Umbilical cord (tissue), 2 donors: ENCODE data around the gene CASTOR2. TPM values are rescaled to one million over a fixed set of nuclear protein-coding genes. Genes with fewer than 3 reads are reported as not detected.
"Not testable (repeated sequence)": the region's sequence is repeated elsewhere in the genome, so short reads cannot be mapped to it uniquely, and the experiment has no call there.

Experiments used
- DNase-seq: peaks from one replicate; pipeline ENCODE4 v3.0.0-alpha.2; 2015; ENCODE audit warnings: low spot score
- total RNA-seq: library from RNA; depleted of rRNA; stranded (reverse); fragments of >200 nt; gene quantifications from one replicate; pipeline ENCODE4 v1.2.3, GENCODE V29; 2014; ENCODE audit warnings: low replicate concordance; ENCODE audit not compliant: insufficient read depth

Gene CASTOR2
- total RNA-seq, 1 donor from 2014 or later: 5.8 TPM

- DNase-seq: no peak
Measured at GRCh38 chr7:75050501-75050900, 86.0 kb downstream of the CASTOR2 start.

- DNase-seq: no peak
Measured at GRCh38 chr7:75054744-75055143, 90.2 kb downstream of the CASTOR2 start.

DNA sequence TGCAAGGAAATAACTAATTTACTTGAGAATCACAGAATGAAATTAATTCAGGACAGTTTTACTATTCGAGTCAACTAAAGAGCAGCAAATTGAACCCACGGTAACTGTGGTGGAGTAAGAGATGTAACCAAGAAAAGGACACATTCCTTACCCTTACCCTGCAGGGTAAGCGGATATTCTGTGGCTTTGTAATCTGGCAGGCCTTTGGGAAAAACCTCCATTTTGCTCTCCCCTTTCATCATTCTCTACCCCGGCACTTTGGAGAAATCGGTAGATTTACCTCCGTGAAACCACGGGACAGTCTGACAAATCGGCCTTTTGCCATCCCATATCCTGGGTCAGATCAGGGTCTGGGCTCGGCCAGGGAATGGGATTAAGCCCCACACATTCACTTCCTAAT lies 90.7 kb downstream of the CASTOR2 start:
- no peak for DNase-seq

DNA sequence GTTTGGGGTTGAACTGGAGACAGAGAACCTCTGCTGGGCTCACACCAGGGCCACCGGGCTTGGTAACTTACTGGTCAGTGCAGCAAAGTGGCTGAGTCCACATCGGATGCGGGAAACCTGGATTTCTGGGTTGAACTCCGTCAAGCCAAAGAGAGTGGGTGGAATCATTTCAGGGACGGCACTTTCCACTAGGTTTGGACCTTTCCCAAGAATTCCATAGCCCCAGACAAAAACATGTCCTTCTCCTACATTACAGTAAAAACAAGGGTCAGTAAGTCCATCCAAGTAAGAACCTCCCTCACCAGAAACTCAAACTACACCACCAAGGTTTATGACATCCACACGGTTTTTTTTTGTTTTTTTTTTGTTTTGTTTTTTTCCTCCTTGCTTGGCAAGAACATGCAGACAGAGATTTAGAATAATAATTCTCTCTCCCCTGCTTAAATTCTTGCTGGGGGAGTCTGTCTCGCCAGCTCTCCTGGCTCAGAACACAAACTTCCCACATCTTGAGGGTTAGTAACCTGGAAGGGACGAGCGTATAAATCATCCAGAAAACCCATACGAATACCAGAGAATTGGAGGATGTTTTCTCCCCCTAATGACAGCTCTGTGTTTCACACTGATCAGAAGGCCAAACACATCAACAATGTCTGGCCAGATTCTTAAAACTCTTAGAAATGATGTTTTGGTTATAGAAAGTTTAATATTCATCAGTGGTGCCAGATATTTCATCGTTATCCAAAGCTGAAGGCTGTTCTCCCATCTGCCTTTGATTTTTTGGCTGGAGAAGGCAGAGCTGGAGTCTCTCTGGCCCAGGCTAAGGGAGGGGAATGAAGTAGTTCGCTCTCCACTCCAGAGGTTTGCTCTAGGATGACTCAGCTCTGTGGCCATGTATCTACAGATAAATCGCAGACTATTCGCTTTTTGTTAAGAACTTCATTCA lies 91.6 kb downstream of the CASTOR2 start:
- DNase-seq: peak; percentile 38

DNA sequence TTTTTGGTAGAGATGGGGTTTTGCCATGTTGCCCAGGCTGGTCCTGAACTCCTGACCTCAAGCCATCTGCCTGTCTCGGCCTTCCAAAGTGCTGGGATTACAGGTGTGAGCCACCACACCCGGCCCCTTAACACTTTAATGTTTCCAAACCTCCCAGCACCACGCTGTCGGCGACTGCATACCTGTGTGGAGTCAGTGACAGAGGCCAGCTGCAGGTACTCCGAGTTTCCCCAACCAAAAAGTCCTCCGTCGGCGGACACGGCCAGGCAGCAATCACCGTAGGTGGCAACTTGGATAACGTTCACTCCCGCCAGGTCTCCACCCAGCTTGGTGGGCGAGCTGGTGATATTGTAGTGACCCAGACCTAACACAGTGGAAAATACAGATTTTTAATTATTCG lies 93.9 kb downstream of the CASTOR2 start:
- no peak for DNase-seq

DNA sequence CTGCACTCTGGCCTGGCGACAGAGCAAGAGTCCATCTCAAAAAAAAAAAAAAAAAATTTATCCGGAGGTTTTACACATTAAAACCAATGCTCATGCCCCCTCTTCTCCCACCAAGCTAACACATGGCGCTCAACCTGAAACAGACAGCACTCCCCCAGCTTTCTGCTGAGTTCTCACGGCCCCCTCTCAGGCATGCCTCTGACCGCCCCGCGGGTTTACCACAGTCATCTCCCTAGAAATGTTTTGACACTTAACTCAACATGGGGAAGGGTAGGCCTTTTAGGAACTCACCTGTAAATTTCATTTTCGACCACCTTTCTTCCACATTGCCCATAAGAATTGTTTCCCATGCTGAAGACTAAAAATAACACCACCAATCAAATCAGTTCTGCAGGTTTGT lies 99.8 kb downstream of the CASTOR2 start:
- DNase-seq: no peak

DNA sequence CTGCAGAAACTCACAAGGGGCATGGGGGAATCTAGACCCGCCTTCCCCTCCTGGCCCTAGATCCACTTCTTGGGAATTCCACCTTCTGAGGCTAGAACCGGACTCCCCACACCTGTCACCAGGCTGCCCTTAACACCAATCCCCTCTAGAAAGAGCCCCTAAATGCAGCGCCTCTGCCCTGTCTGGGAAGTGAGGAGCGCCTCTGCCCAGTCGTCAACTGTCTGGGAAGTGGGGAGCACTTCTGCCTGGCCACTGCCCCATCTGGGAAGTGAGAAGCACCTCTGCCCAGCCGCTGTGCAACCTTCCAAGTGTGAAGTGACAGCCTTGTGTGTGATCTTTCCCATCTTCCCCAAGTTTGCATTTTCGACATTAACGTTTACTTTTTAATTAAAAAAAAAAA lies 100.3 kb downstream of the CASTOR2 start:
- no peak for DNase-seq

DNA sequence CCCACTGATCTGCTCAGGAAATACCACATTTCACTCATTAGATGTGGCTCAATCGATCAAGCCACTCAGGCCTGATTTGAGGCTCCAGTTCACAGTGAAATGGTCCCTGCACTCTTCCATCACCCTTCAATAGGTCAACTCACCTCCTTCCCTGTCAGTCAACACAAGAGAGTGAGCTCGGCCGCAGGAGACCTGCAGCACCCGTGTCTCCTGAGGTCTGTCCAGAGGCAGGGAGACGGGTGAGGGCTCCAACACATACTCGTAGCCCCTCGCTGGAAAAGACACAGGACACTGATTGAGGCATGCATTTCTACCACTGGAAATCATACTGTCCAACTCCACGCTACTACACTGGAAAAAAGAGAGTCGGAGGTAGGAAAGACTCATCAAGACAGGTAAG lies 102.0 kb downstream of the CASTOR2 start:
- no peak for DNase-seq

DNA sequence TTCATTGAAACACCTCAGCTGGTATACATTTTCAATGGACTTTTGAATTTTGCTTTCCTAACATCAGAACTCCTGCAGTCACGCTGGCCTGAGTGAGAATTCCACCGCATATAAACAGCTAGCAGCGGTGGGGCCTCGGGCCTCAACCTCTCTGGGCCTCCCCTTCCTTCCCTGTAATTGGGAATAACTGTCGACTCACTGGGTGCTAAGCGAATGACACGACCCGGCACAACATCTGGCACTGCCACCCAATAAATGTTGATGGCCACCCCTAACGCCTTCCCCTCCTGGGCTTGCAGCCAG lies 108.4 kb downstream of the CASTOR2 start:
- no peak for DNase-seq

DNA sequence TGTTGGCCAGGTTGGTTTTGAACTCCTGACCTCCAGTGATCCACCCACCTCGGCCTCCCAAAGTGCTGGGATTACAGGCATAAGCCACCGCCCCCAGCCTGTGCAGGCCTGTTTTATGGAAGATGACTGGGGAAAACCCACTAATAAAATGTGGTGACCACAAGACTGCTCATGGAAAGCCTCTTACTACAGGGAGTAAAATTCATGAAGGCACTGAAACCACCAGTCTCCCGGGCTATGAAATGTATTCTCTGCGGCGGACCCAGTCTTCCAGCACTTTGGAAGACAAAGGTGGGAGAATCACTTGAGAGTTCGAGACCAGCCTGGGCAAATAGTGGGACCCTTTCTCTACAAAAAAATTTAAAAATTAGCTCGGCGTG lies 109.7 kb downstream of the CASTOR2 start:
- DNase-seq: not testable (repeated sequence)

Other genes starting within 250 kb of the CASTOR2 start
- not detected for gene NCF1, start 190.7 kb upstream of the CASTOR2 start, total RNA-seq
- gene GTF2IRD2, start 113.1 kb upstream of the CASTOR2 start, total RNA-seq: 39.2 TPM
- gene RCC1L, start 109.1 kb downstream of the CASTOR2 start, total RNA-seq: 33.2 TPM
- 36.4 TPM for gene GTF2IRD2B, start 127.9 kb downstream of the CASTOR2 start, total RNA-seq